HCT116 (cell line): Measurements from ENCODE around the gene PLK1. TPM values are rescaled to one million over a fixed set of nuclear protein-coding genes. Genes with fewer than 3 reads are reported as not detected.

ENCODE experiments used
- ATAC-seq: fragments of 200-7000 bp; cut with Tn5 transposase; 2 replicates; pipeline ENCODE4 v1.9.1; 2020; ENCODE audit warnings: mild to moderate bottlenecking, moderate library complexity
- BruUV-seq: library from RNA; stranded (reverse); fragments of 400-500 nt; replicated peaks from 2 replicates; lab custom pipeline; 2021; lab: Mats Ljungman, UMichigan
- CTCF ChIA-PET: fragments of 300-600 bp; sonication (Branson Sonifier 250); formaldehyde crosslinking; loops from one replicate; lab custom pipeline; 2021; ENCODE audit warnings: antibody characterized with exemption; lab: Charles Lee
- POLR2A ChIA-PET: fragments of 300-600, 350-600 bp; sonication (Branson Sonifier 250); formaldehyde crosslinking; loops from one replicate; lab custom pipeline; 2021; ENCODE audit warnings: antibody characterized with exemption; lab: Charles Lee
- RAD21 ChIA-PET, 2 experiments: fragments of 300-600 bp; sonication (Branson Sonifier 250); formaldehyde crosslinking; loops; one replicate each; lab custom pipeline; 2023; ENCODE audit warnings: low total read pairs in 2 of 2; ENCODE audit not compliant: uncharacterized antibody in 2 of 2, unreplicated experiment in 2 of 2, low non-redundant PET in 1 of 2; lab: Charles Lee
- DNase-seq: peaks from one replicate; pipeline ENCODE4 v3.0.0-alpha.2; 2010; ENCODE audit warnings: low read depth, low spot score
- H2AFZ ChIP-seq: fragments of 200-600 bp; shearing (Covaris generic), sonication (generic); 2 replicates; pipeline ENCODE4 v1.6.1; 2017; ENCODE audit warnings: low read depth, mixed run types, mixed read lengths, antibody characterized with exemption, low read length; ENCODE audit not compliant: poor library complexity, severe bottlenecking
- H3K27ac ChIP-seq: 2 replicates; pipeline ENCODE4 v1.5.1; 2012; ENCODE audit warnings: low read depth, low read length
- H3K27me3 ChIP-seq: fragments of 200-600 bp; sonication (generic); 2 replicates; pipeline ENCODE4 v1.6.1; 2016; ENCODE audit warnings: mixed run types, low read length, mixed read lengths; ENCODE audit not compliant: insufficient read depth
- H3K36me3 ChIP-seq, 2 experiments: fragments of 200-500 bp in 1 of 2; fragments of 200-600 bp in 1 of 2; sonication (Bioruptor generic) in 1 of 2; sonication (generic) in 1 of 2; 2 replicates each; pipeline versions ENCODE4 v1.5.1 to v1.6.1; 2014 to 2016; ENCODE audit warnings: low read length in 2 of 2, inconsistent platforms in 1 of 2, mixed read lengths in 1 of 2, mixed run types in 1 of 2; ENCODE audit not compliant: insufficient read depth in 2 of 2, control insufficient read depth in 1 of 2
- H3K4me1 ChIP-seq, 2 experiments: fragments of 200-600 bp in 1 of 2; sonication (generic) in 1 of 2; 2 replicates each; pipeline versions ENCODE4 v1.5.1 to v1.6.1; 2012 to 2017; ENCODE audit warnings: low read length in 2 of 2, inconsistent platforms in 1 of 2, mild to moderate bottlenecking in 1 of 2, mixed read lengths in 1 of 2, mixed run types in 1 of 2, moderate library complexity in 1 of 2; ENCODE audit not compliant: insufficient read depth in 2 of 2, control insufficient read depth in 1 of 2
- H3K4me2 ChIP-seq: fragments of 200-600 bp; sonication (generic); 2 replicates; pipeline ENCODE4 v1.6.1; 2017; ENCODE audit warnings: mixed run types, low read length, mixed read lengths
- H3K4me3 ChIP-seq, 2 experiments: fragments of 200-600 bp in 1 of 2; sonication (generic) in 1 of 2; replicated peaks in 1 of 2; 2 replicates each; pipeline ENCODE4 v1.5.1; 2011 to 2016; ENCODE audit warnings: low read length in 2 of 2, control low read depth in 1 of 2, low read depth in 1 of 2, mild to moderate bottlenecking in 1 of 2, mixed read lengths in 1 of 2, mixed run types in 1 of 2
- H3K79me2 ChIP-seq: fragments of 200-600 bp; sonication (generic); 2 replicates; pipeline ENCODE4 v1.6.1; 2017; ENCODE audit warnings: mild to moderate bottlenecking, mixed run types, low read length, moderate library complexity, mixed read lengths; ENCODE audit not compliant: insufficient read depth
- H3K9ac ChIP-seq: fragments of 200-600 bp; sonication (generic); 2 replicates; pipeline ENCODE4 v1.6.1; 2016; ENCODE audit warnings: low read length, mixed read lengths
- H3K9me2 ChIP-seq: fragments of 200-600 bp; sonication (generic), shearing (Covaris generic); 2 replicates; pipeline ENCODE4 v1.6.1; 2017; ENCODE audit warnings: mixed run types, mild to moderate bottlenecking, moderate library complexity; ENCODE audit not compliant: insufficient read depth
- H3K9me3 ChIP-seq, 2 experiments: fragments of 200-500 bp in 1 of 2; fragments of 200-600 bp in 1 of 2; sonication (Bioruptor generic) in 1 of 2; sonication (generic) in 1 of 2; 2 replicates each; pipeline ENCODE4 v1.6.1; 2014 to 2017; ENCODE audit warnings: low read length in 2 of 2, mixed read lengths in 2 of 2, inconsistent platforms in 1 of 2, low read depth in 1 of 2, mild to moderate bottlenecking in 1 of 2, mixed run types in 1 of 2, moderate library complexity in 1 of 2; ENCODE audit not compliant: control insufficient read depth in 1 of 2, insufficient read depth in 1 of 2
- H4K20me1 ChIP-seq: fragments of 200-600 bp; sonication (generic), shearing (Covaris generic); 2 replicates; pipeline ENCODE4 v1.6.1; 2017; ENCODE audit warnings: mixed run types, mild to moderate bottlenecking, moderate library complexity; ENCODE audit not compliant: insufficient read depth
- CBX3 ChIP-seq: IDR thresholded peaks from 2 replicates; pipeline ENCODE4 v1.6.1; 2012; ENCODE audit warnings: low read depth
- EGR1 ChIP-seq: IDR thresholded peaks from 2 replicates; pipeline ENCODE4 v1.6.1; 2012; ENCODE audit warnings: low read depth
- REST ChIP-seq: IDR thresholded peaks from 2 replicates; pipeline ENCODE4 v1.6.1; 2012; ENCODE audit warnings: low read depth
- SP1 ChIP-seq: IDR thresholded peaks from 2 replicates; pipeline ENCODE4 v1.6.1; 2012; ENCODE audit warnings: low read depth
- TCF7L2 ChIP-seq: IDR thresholded peaks from 2 replicates; pipeline ENCODE4 v1.7.0; 2011; ENCODE audit warnings: borderline replicate concordance, inconsistent platforms; ENCODE audit not compliant: insufficient read depth, insufficient read length; ENCODE audit errors: extremely low read depth
- ZFX ChIP-seq: fragments of 450-650 bp; IDR thresholded peaks from 2 replicates; pipeline ENCODE4 v1.6.1; 2017
- intact Hi-C: fragments of 100-400 bp; cut with micrococcal nuclease; formaldehyde crosslinking; loops from 2 replicates; pipeline ENCODE4 v1.10.0; 2022
- total RNA-seq: library from RNA; stranded (reverse); gene quantifications from one replicate; pipeline ENCODE4 v1.2.1, GENCODE V29; 2021; ENCODE audit not compliant: unreplicated experiment

Gene PLK1
- total RNA-seq, 1 experiment from 2014 or later = 144 TPM

DNA sequence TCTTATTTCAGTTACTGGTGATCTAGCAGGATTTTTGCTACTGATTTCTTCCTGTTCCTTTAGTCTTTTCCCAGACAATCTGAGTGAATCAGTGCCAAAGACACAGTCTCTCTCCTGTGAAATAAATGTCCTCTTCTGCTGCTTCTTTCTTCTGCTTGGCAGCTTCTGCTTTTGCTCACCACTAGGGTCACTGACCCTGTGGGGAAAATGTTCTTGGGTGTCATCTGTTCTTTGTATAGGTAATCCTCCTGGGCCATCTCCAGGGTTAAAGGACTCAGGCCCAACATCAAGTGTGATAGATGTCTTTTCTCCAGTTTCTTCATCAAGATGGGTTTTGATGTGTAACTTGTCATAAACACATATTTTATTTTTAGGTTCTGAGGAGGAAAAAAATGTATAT is 42.7 kb upstream of the PLK1 start (continued):
- no peak for TF ChIP-seq REST
- TF ChIP-seq SP1 = no peak
- no peak for TF ChIP-seq CBX3

DNA sequence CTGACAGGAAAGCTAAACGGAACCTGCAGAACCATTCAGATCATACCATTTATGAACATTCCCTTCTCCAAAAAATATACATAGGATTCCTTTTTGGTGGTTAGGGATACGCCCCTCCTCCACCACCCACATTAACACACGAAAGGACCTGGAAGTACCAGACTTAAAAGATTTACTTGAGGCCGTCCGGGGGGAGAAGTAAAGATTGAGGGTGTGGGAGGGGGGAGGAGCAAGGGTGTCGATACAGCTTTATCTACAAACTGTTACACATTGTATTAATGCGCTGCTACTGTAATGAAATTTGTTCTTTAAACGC is 38.1 kb upstream of the PLK1 start:
- Histone ChIP-seq H3K4me1 (peaks cover 2 to 23% of the 10 kb centered on the region in 2 experiments; a peak in 3 of 4 replicates), H3K9me2 (no peaks in the 10 kb centered on the region), H3K27me3 (no peaks in the 10 kb centered on the region), H3K27ac (peak overlapping the region; percentile 70), H3K79me2 (peaks cover 57% of the 10 kb centered on the region), H3K4me2 (peak overlapping the region; percentile 90), H4K20me1 (no peaks in the 10 kb centered on the region), H2AFZ (no peak overlapping the region), H3K4me3 (peak overlapping the region; percentile 70 to 100), H3K9ac (peak overlapping the region; percentile 85), H3K9me3 (no peaks in the 10 kb centered on the region), H3K36me3 (peaks cover 9 to 16% of the 10 kb centered on the region in 2 experiments)
- no peak for TF ChIP-seq TCF7L2
- no peak for TF ChIP-seq SP1
- no peak for TF ChIP-seq CBX3
- no peak for TF ChIP-seq EGR1
- TF ChIP-seq ZFX = no peak
- intact Hi-C loops = loop anchor here (2.0 kb wide), 1 partner anchor 44 kb away; the partner anchor contains the start of gene NDUFAB1
- DNase-seq (no peak), ATAC-seq (peak; percentile 16)
- ChIA-PET POLR2A (no interaction called here), RAD21 (no interaction called here), CTCF (interaction anchor here (3.0 kb wide), 1 partner anchor 44 kb away, joined by 7 read pairs; the partner anchor contains the start of gene NDUFAB1)
- no TSS peak for BruUV-seq
